Lung microvascular endothelial cell (primary cell): Measurements from ENCODE around the gene TTLL11. TPM values are rescaled to one million over a fixed set of nuclear protein-coding genes. Genes with fewer than 3 reads are reported as not detected.

Source experiments
- DNase-seq, 2 donors: peaks; one replicate each; pipeline versions ENCODE4 v3.0.0 to v3.0.0-alpha.2; 2010; ENCODE audit warnings: low read depth in 2 of 2
- total RNA-seq: library from RNA; depleted of rRNA; stranded (reverse); fragments of >200 nt; gene quantifications from 2 replicates; pipeline ENCODE4 v1.2.1, GENCODE V29; 2014

The TTLL11 gene
- total RNA-seq, 1 donor from 2014 or later: 3.0 TPM

GRCh38 chr9:121860744-121861143, 232.4 kb downstream of the TTLL11 start:
- DNase-seq: peak; percentile 11 to 70

- no peak for DNase-seq
Measured at GRCh38 chr9:121860213-121860612, 232.9 kb downstream of the TTLL11 start.

GRCh38 chr9:121859646-121860045, 233.5 kb downstream of the TTLL11 start:
- no peak for DNase-seq

DNA sequence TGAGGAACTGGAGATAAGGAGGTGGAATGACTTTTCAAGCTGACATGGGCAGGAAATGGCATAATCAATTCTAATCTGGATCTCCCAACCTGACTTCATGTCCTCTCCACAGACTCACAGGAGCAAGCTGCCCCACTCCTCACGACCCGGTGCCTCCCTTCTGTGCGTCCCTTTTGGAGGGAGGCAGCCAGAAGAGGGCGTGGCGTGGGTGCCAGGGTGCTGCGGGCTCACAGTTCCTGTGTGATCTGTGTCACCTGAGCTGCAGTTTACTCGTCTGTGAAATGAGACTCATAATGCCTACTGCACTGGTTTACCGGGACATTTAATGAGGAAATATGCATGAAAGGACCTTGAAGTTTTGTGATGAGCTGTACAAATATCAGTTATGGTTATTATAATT, 234.3 kb downstream of the TTLL11 start:
- no peak for DNase-seq

DNA sequence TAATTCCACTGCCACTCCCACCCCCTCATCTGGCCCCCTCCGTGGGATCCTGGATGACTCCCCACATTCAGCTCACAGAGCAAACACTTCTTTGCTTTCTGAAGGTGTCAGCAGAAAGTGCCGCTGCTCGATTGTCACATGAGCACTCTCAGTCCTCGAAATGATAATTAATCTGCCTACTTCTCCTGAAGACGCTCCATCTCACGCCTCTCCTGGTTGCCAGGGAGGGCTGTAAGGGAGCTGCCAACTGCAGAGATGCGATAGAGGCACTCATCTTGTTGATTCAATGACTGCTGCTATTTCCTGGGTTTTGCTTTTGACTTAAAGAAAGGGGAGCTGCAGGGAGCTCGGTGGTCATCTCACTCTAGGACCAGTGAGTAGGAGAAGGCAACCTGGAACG, 235.2 kb downstream of the TTLL11 start:
- no peak for DNase-seq

GRCh38 chr9:121855476-121855875, 237.6 kb downstream of the TTLL11 start:
- no peak for DNase-seq

GRCh38 chr9:121853617-121854395, 239.3 kb downstream of the TTLL11 start:
- no peak for DNase-seq

- no peak for DNase-seq
Measured at GRCh38 chr9:121852651-121853616, 240.2 kb downstream of the TTLL11 start.

GRCh38 chr9:121852241-121852640, 240.9 kb downstream of the TTLL11 start:
- DNase-seq: no peak

DNA sequence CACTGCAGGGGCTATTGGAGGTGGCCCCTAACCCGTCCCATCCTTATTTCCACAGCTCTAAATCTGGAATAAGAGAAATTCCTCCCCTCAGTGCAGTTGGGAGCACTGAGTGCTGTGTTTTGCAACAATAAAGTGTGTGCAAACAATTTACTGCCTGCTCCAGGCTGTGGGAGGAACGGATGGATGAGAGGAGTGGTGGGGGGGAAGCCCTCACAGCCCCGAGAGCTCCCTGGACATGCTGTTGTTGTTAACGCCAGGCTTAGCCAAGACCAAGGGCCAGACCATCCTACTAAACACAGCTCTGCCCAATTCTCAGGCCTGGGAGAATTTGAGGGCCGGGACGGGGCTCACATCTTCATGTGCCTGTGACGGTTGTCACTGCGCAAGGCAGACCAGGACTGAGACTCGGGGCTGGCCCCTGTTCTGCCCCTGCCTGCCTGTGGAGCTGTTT, 241.4 kb downstream of the TTLL11 start:
- no peak for DNase-seq

- no peak for DNase-seq
Measured at GRCh38 chr9:121850366-121850765, 242.7 kb downstream of the TTLL11 start.

GRCh38 chr9:121849554-121849953, 243.6 kb downstream of the TTLL11 start:
- DNase-seq: no peak

- DNase-seq: no peak
Measured at GRCh38 chr9:121844562-121844961, 248.5 kb downstream of the TTLL11 start.

DNA sequence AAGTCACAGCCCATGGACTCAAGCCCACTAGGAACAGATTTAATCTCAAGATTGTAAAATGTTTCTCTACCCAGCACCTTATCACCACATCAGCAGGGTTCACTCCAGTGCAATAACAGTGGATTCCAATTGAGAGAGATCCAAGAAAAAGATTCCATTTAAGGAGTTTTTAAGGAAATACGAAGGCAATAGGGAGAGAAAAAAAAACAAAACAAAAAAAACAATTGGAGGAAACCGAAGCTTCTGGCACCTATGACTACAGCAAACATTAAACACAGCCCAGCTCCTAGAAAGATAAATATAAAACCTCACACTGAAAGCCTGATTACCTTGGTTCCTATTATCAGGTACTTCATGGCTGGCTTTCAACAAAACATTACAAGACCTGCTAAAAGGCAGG, 249.0 kb downstream of the TTLL11 start:
- DNase-seq: peak; percentile 38 to 67

- peak in 1 of 2 donors; percentile 15 for DNase-seq
Measured at GRCh38 chr9:121842612-121842978, 250.5 kb downstream of the TTLL11 start.

GRCh38 chr9:121841771-121842611, 251.1 kb downstream of the TTLL11 start:
- DNase-seq: no peak

GRCh38 chr9:121840838-121841760, 252.0 kb downstream of the TTLL11 start:
- DNase-seq: no peak

GRCh38 chr9:121839726-121840500, 253.2 kb downstream of the TTLL11 start:
- no peak for DNase-seq
